ENCODE results near the gene TADA3. TPM values are rescaled to one million over a fixed set of nuclear protein-coding genes. Genes with fewer than 3 reads are reported as not detected.

The TADA3 gene
- total RNA-seq, 1 experiment from 2014 or later = 147 TPM

- DNase-seq (ENCODE audit: low read depth) = peak; percentile 60
Measured at GRCh38 chr3:9809615-9810432, 17.6 kb upstream of the TADA3 start, which contains the start of gene TTLL3. TTLL3 (plus strand) TSS chr3:9810262; CDS start chr3:9810662, 400 bp downstream.

DNA sequence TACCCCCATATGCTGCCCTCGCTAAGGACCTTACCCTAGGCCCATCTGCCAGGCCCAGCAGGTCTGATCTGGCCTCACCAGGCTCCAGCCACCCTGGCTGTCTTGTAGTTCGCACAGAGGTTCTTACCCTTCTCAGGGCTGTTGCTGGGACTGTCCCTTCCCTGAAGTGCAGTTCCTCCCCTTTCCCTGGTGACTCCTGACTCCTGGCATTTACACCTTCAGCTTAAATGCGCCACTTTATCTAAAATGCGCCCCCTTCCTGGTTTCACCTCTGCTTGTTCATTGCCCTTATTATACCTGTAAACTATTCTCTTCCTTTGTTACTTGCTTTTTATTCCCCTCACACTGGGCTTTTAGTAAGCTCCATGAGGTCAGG is 17.0 kb upstream of the TADA3 start:
- no peak for DNase-seq (ENCODE audit: low read depth)

DNA sequence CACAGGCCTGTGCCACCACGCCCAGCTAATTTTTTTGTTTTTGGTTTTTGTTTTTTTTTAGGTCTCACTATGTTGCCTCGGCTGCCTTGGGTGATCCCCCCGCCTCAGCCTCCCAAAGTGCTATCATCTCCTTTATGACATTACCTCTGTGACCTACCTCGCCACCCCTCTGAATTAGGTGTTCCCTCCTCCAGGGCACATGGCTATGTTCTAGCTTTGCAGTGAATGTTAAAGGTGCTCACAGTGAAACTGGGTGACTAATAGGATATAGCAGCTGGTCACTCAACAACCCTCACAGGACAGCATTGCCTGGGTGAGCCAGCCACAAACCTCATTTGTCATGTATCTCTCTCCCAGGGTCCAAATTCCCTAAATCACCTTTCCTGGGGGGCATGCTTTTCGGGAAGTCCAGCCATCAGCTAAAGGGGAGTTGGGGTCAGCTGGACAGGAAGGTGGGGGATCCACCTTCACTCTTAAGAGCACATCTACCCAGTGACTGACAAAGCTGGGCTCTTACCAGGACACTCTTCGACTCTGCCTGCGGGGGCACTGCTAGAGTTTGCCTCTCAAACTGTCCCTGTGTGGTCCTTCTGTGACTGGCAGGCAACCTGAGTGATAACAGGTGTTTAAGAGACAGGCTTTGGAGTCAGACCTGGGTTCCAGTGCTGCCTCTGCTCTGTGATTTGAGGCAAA is 16.2 kb upstream of the TADA3 start:
- DNase-seq (ENCODE audit: low read depth) = peak; percentile 77

- no peak for DNase-seq (ENCODE audit: low read depth)
Measured at GRCh38 chr3:9807981-9808344, 15.7 kb upstream of the TADA3 start.

DNA sequence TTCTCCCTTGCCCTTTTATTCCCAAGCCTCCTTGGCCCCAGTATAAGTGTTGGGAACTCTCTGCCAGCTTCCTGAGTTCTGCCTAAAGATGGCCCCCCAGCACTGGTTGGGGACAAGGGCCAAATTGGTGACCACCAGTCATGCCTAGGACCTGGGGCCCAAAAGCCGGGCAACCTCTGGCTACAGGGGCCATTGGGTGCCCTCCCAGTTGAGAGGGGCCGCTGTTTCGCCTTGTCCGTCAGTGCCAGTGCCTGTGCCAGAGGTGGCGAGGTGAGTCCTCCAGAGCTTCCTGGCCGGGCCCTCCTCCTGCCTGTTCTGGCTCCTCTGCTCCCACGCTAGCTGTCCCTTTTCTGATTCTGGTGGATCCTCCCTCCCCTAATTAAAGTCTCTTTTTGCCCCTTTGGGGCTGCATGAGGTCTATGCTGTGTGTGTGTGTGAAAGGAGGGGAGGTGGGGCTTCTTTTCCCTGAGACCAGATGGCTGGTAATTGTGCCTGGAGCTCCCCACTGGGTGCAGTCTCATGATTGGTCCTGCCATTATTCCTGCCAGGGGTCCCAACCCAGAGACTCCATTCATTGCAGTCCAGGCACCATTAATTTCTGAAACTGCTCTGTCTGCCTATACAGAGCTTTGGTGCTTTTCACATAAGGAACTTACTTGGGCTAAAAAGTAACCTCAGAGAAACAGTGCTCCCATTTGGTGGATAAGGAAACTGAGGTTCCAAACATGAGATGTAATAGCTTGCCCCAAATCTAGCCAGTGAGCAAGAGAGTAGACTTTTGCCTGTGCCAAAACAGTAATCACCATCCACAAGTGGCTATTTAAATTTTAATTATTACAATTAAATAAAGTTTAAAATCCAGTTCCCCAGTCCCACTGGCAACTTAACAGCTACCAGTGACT is 14.7 kb upstream of the TADA3 start:
- no peak for DNase-seq (ENCODE audit: low read depth)

- no peak for DNase-seq (ENCODE audit: low read depth)
Measured at GRCh38 chr3:9806137-9806536, 13.9 kb upstream of the TADA3 start.

- no peak for DNase-seq (ENCODE audit: low read depth)
Measured at GRCh38 chr3:9804996-9805395, 12.7 kb upstream of the TADA3 start.

GRCh38 chr3:9803494-9803893 is 11.2 kb upstream of the TADA3 start:
- DNase-seq (ENCODE audit: low read depth) = peak; percentile 13

GRCh38 chr3:9800529-9800928 is 8.3 kb upstream of the TADA3 start:
- DNase-seq (ENCODE audit: low read depth) = no peak

GRCh38 chr3:9797196-9797945 is 5.1 kb upstream of the TADA3 start:
- no peak for DNase-seq (ENCODE audit: low read depth)

DNA sequence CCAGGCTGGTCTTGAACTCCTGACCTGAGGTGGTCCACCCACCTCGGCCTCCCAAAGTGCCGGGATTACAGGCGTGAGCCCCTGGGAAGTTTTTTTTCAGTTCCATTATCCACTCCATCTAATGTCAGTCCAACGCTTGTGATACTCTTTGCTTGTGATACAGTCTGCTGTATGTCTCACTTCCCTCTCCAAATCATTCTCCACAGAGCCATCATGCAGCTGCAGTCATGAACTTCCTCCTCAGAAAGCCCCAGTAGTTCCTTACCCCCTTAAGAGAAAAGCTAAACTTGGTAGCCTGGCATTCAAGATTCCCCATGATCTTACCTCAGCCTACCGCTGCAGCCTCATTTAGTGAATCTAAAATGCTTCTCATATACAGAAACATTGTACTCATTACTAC is 2.9 kb upstream of the TADA3 start:
- DNase-seq (ENCODE audit: low read depth) = no peak

GRCh38 chr3:9794400-9794799 is 2.1 kb upstream of the TADA3 start:
- DNase-seq (ENCODE audit: low read depth) = no peak

- DNase-seq (ENCODE audit: low read depth) = peak; percentile 36
Measured at GRCh38 chr3:9793161-9793781, 998 bp upstream of the TADA3 start.

GRCh38 chr3:9791790-9792404 is 376 bp downstream of the TADA3 start:
- DNase-seq (ENCODE audit: low read depth) = no peak

GRCh38 chr3:9791127-9791526 is 1.1 kb downstream of the TADA3 start:
- DNase-seq (ENCODE audit: low read depth) = no peak

DNA sequence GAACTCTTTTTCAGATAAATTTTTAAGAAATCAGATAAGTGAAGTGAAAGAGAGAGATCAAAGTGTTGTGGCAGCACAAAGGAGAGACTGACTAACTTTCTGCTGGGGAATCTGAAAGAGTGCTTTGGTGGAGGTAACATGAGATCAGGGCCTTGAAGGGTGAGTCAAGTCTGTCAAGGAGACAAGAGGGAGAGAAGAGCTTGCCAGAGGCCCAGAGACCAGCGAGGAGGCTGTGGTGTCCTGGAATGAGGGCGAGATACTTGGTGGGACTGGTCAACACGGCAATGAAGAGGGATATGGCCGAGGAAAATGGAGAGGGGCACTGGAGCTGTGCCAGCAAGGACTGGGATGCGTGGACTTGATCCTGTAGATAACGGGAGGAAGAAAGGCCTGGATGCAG is 4.6 kb downstream of the TADA3 start:
- DNase-seq (ENCODE audit: low read depth) = no peak

DNA sequence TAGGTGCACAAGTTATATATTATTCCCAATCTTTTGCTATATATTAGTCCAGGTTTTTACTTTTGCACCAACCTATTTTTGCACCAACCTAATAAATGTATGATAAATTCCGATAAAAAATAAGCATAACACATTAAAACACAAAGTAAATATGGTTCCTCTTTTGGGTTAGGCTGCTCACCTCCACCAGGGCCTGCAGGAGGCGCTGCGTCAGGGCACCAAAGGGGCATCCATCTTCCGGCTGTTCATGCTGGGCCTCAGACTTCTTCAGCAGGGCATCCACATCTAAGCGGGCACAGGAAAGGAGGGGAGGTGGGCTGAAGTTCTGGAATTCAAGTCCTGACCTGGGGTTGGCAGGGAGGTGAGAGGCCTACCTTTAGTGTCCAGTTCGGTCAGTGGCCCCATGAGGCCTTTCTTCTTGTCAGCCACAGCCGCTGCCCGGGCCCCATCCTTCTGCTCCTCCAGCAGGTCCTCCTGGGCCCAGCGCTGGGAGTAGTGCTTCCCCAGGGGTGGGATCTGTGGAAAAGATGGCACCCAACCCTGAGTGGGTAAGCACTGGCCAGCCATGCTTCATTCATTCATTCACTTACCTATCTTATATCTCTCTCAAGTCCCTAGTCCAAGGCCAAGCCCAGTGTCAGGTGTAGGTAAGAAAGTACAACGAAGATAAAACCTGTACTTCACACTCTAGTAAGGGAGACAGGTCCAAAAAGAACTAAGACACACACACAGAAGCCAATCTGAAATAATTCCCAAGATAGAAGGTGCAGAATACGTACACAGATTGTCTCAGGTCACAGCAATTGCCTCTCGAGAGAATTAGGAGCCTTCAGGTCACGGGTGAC is 5.2 kb downstream of the TADA3 start:
- no peak for DNase-seq (ENCODE audit: low read depth)

- no peak for DNase-seq (ENCODE audit: low read depth)
Measured at GRCh38 chr3:9786209-9786739, 6.0 kb downstream of the TADA3 start.

DNA sequence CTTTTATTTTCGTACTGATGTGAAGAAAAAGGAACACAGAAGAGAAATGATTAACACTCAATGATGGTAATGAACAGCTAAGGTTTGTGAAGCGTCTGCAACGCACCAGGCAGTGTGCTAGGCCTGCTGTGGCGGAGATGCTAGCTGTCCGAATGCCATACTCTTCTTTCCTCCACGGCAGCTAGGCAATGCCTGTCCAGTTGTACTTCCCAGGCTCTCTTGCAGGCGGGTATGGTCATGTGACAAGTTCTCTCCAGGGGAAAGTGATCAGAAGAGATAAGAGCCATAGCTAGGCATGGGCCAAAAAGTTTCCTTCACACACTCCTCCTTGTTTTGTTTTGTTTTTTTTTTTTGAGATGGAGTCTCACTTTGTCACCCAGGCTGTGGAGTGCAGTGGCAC is 6.7 kb downstream of the TADA3 start:
- DNase-seq (ENCODE audit: low read depth) = no peak

Data from LHCN-M2 (cell line).